H9 (cell line): ENCODE results near the gene SPEN. TPM values are rescaled to one million over a fixed set of nuclear protein-coding genes. Genes with fewer than 3 reads are reported as not detected.

Experiments used
- DNase-seq: peaks from one replicate; pipeline ENCODE4 v3.0.0-alpha.2; 2017
- H2AFZ ChIP-seq: one replicate; pipeline ENCODE4 v1.6.1; 2013; ENCODE audit warnings: mild to moderate bottlenecking, low read length, control low read depth, moderate library complexity
- H2AK5ac ChIP-seq: 2 replicates; pipeline ENCODE4 v1.6.1; 2013; ENCODE audit warnings: low read length, control low read depth, mixed read lengths; ENCODE audit not compliant: insufficient read length
- H2BK120ac ChIP-seq: one replicate; pipeline ENCODE4 v1.6.1; 2013; ENCODE audit warnings: low read depth, mild to moderate bottlenecking, low read length, control low read depth, inconsistent platforms; ENCODE audit not compliant: poor library complexity, severe bottlenecking
- H2BK12ac ChIP-seq: 2 replicates; pipeline ENCODE4 v1.6.1; 2013; ENCODE audit warnings: low read length, control low read depth, mixed read lengths, low read depth; ENCODE audit not compliant: insufficient read length
- H2BK15ac ChIP-seq: 2 replicates; pipeline ENCODE4 v1.6.1; 2013; ENCODE audit warnings: low read depth, low read length, control low read depth
- H2BK20ac ChIP-seq: one replicate; pipeline ENCODE4 v1.6.1; 2013; ENCODE audit warnings: low read depth, mild to moderate bottlenecking, low read length, control low read depth, inconsistent platforms; ENCODE audit not compliant: poor library complexity, severe bottlenecking
- H2BK5ac ChIP-seq: 2 replicates; pipeline ENCODE4 v1.6.1; 2013; ENCODE audit warnings: low read length, control low read depth, mixed read lengths; ENCODE audit not compliant: insufficient read length
- H3K14ac ChIP-seq: 2 replicates; pipeline ENCODE4 v1.6.1; 2013; ENCODE audit warnings: low read length, control low read depth; ENCODE audit not compliant: insufficient read depth
- H3K18ac ChIP-seq: 2 replicates; pipeline ENCODE4 v1.6.1; 2013; ENCODE audit warnings: low read depth, mild to moderate bottlenecking, mixed read lengths, low read length, control low read depth; ENCODE audit not compliant: insufficient read length
- H3K23ac ChIP-seq: 2 replicates; pipeline ENCODE4 v1.6.1; 2013; ENCODE audit warnings: low read length, control low read depth, mixed read lengths, low read depth; ENCODE audit not compliant: insufficient read length
- H3K23me2 ChIP-seq: 2 replicates; pipeline ENCODE4 v1.6.1; 2013; ENCODE audit warnings: low read depth, mild to moderate bottlenecking, mixed read lengths, low read length, control low read depth; ENCODE audit not compliant: insufficient read length, poor library complexity, severe bottlenecking
- H3K27ac ChIP-seq: 2 replicates; pipeline ENCODE4 v1.5.1; 2013; ENCODE audit warnings: low read length, control low read depth, mixed read lengths, low read depth; ENCODE audit not compliant: insufficient read length
- H3K27me3 ChIP-seq: 2 replicates; pipeline ENCODE4 v1.6.1; 2013; ENCODE audit warnings: low read length, control low read depth, inconsistent platforms; ENCODE audit not compliant: insufficient read depth
- H3K4ac ChIP-seq: 2 replicates; pipeline ENCODE4 v1.6.1; 2013; ENCODE audit warnings: low read depth, mild to moderate bottlenecking, control low read depth, inconsistent platforms, low read length, moderate library complexity
- H3K4me1 ChIP-seq: 2 replicates; pipeline ENCODE4 v1.6.1; 2013; ENCODE audit warnings: low read length, control low read depth, inconsistent platforms; ENCODE audit not compliant: insufficient read depth
- H3K4me2 ChIP-seq: 2 replicates; pipeline ENCODE4 v1.6.1; 2013; ENCODE audit warnings: low read length, control low read depth, mixed read lengths; ENCODE audit not compliant: insufficient read length, insufficient read depth
- H3K56ac ChIP-seq: 2 replicates; pipeline ENCODE4 v1.6.1; 2013; ENCODE audit warnings: low read depth, mild to moderate bottlenecking, mixed read lengths, low read length, control low read depth; ENCODE audit not compliant: insufficient read length
- H3K79me1 ChIP-seq: 2 replicates; pipeline ENCODE4 v1.6.1; 2013; ENCODE audit warnings: low read depth, mild to moderate bottlenecking, moderate library complexity, low read length, control low read depth, inconsistent platforms; ENCODE audit not compliant: insufficient read depth, poor library complexity, severe bottlenecking
- H3K79me2 ChIP-seq: 2 replicates; pipeline ENCODE4 v1.6.1; 2013; ENCODE audit warnings: low read length, control low read depth, inconsistent platforms; ENCODE audit not compliant: insufficient read depth
- H3K9ac ChIP-seq: 2 replicates; pipeline ENCODE4 v1.6.1; 2013; ENCODE audit warnings: low read length, control low read depth, mixed read lengths; ENCODE audit not compliant: insufficient read length; ENCODE audit errors: extremely low read depth
- H3K9me3 ChIP-seq: one replicate; pipeline ENCODE4 v1.6.1; 2013; ENCODE audit warnings: low read depth, low read length, inconsistent platforms; ENCODE audit not compliant: control insufficient read depth
- H3T11ph ChIP-seq: one replicate; pipeline ENCODE4 v1.6.1; 2013; ENCODE audit warnings: mild to moderate bottlenecking, low read length, control low read depth, inconsistent platforms
- H4K20me1 ChIP-seq: one replicate; pipeline ENCODE4 v1.6.1; 2013; ENCODE audit not compliant: control insufficient read depth, insufficient read length, insufficient read depth
- H4K5ac ChIP-seq: 2 replicates; pipeline ENCODE4 v1.6.1; 2013; ENCODE audit warnings: low read depth, mild to moderate bottlenecking, mixed read lengths, low read length, control low read depth; ENCODE audit not compliant: insufficient read length
- H4K8ac ChIP-seq: replicated peaks from 2 replicates; pipeline ENCODE4 v1.6.1; 2013; ENCODE audit warnings: low read length, control low read depth, mixed read lengths, low read depth; ENCODE audit not compliant: insufficient read length
- H4K91ac ChIP-seq: 2 replicates; pipeline ENCODE4 v1.6.1; 2013; ENCODE audit warnings: low read depth, mild to moderate bottlenecking, moderate library complexity, mixed read lengths, low read length, control low read depth; ENCODE audit not compliant: insufficient read length
- H3K27ac Mint-ChIP-seq, 3 experiments: 2 replicates in 2 of 3; 3 replicates in 1 of 3; pipeline ENCODE4 v1.8.0; 2020 to 2021; ENCODE audit warnings: mixed read lengths in 3 of 3, mild to moderate bottlenecking in 1 of 3, moderate library complexity in 1 of 3
- H3K27me3 Mint-ChIP-seq: 2 replicates; pipeline ENCODE4 v1.8.0; 2021; ENCODE audit warnings: low read depth, mild to moderate bottlenecking, moderate library complexity, mixed read lengths
- H3K36me3 Mint-ChIP-seq, 3 experiments: 2 replicates in 2 of 3; 3 replicates in 1 of 3; pipeline ENCODE4 v1.8.0; 2020 to 2021; ENCODE audit warnings: low read depth in 3 of 3, mixed read lengths in 3 of 3; ENCODE audit not compliant: insufficient read depth in 1 of 3
- H3K4me1 Mint-ChIP-seq, 2 experiments: 2 replicates each; pipeline ENCODE4 v1.8.0; 2020; ENCODE audit warnings: mixed read lengths in 2 of 2
- H3K4me3 Mint-ChIP-seq, 2 experiments: 2 replicates in 1 of 2; 3 replicates in 1 of 2; pipeline ENCODE4 v1.8.0; 2020 to 2021; ENCODE audit warnings: mild to moderate bottlenecking in 2 of 2, mixed read lengths in 2 of 2, moderate library complexity in 1 of 2
- H3K9me3 Mint-ChIP-seq, 2 experiments: 2 replicates in 1 of 2; 3 replicates in 1 of 2; pipeline ENCODE4 v1.8.0; 2020; ENCODE audit warnings: mild to moderate bottlenecking in 2 of 2, mixed read lengths in 2 of 2, moderate library complexity in 1 of 2
- WGBS: extraction: QIAGEN DNeasy Blood & Tissue Kit; methylation state at CpG from one replicate; pipeline ENCODE4 v1.1.7; 2013; ENCODE audit warnings: missing lambda C conversion rate, low lambda C conversion rate, mixed read lengths; ENCODE audit not compliant: insufficient read length; ENCODE audit errors: extremely low coverage; 5-methylcytosine and 5-hydroxymethylcytosine counted together
- total RNA-seq: library from RNA; stranded (reverse); gene quantifications from 2 replicates; pipeline ENCODE4 v1.2.1, GENCODE V29; 2021
- TF ChIP-seq, protein P1 (sequence below): fragments of 200-600 bp; sonication (generic); conservative IDR thresholded peaks from 3 replicates; pipeline ENCODE4 v1.8.0; 2021; ENCODE audit warnings: antibody characterized with exemption, mild to moderate bottlenecking

Gene SPEN
- total RNA-seq, 1 experiment from 2014 or later = 59.6 TPM

DNA sequence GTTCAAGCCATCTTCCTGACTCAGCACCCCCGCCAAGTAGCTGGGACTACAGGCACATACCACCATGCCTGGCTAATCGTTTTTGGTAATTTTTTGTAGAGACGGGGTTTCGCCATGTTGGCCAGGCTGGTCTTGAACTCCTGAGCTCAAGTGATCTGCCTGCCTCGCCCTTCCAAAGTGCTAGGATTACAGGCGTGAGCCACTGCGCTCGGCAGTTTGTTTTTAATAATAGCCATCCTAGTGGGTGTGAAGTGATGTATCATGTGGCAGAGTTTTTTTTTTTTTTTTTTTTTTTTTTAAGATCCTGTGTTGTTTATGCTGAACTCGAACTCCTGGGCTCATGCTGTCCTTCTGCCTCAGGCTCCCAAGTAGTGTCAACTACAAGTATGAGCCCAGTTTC is 51.8 kb downstream of the SPEN start:
- H3K79me1 ChIP-seq = no peaks in the 10 kb centered on the region
- H2AFZ ChIP-seq = no peak overlapping the region
- no peak overlapping the region for H4K5ac ChIP-seq
- no peaks in the 10 kb centered on the region; the same call in 1 of the 2 replicates for H3K4me1 ChIP-seq
- Mint-ChIP-seq H3K27ac (peak overlapping the region in 2 of 3 experiments; percentile 3 to 10; a peak in 2 of 7 replicates), H3K4me1 (peaks cover 9 to 23% of the 10 kb centered on the region in 2 experiments), H3K36me3 (peaks cover 2 to 6% (median 4%) of the 10 kb centered on the region in 3 experiments; a peak in 5 of 7 replicates), H3K9me3 (no peaks in the 10 kb centered on the region), H3K4me3 (no peak overlapping the region), H3K27me3 (no peaks in the 10 kb centered on the region)
- no peak overlapping the region for H2AK5ac ChIP-seq
- no peak overlapping the region for H3K23ac ChIP-seq
- no peak overlapping the region for H3K56ac ChIP-seq
- H2BK12ac ChIP-seq = no peak overlapping the region
- WGBS = no CpG with 5 or more reads among the region's 9 CpGs
- H3K23me2 ChIP-seq = no peaks in the 10 kb centered on the region
- no peak overlapping the region for H3K9ac ChIP-seq
- H3K4me2 ChIP-seq = no peak overlapping the region
- H3K27me3 ChIP-seq = no peaks in the 10 kb centered on the region
- TF ChIP-seq, protein P1, sequence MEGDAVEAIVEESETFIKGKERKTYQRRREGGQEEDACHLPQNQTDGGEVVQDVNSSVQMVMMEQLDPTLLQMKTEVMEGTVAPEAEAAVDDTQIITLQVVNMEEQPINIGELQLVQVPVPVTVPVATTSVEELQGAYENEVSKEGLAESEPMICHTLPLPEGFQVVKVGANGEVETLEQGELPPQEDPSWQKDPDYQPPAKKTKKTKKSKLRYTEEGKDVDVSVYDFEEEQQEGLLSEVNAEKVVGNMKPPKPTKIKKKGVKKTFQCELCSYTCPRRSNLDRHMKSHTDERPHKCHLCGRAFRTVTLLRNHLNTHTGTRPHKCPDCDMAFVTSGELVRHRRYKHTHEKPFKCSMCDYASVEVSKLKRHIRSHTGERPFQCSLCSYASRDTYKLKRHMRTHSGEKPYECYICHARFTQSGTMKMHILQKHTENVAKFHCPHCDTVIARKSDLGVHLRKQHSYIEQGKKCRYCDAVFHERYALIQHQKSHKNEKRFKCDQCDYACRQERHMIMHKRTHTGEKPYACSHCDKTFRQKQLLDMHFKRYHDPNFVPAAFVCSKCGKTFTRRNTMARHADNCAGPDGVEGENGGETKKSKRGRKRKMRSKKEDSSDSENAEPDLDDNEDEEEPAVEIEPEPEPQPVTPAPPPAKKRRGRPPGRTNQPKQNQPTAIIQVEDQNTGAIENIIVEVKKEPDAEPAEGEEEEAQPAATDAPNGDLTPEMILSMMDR = no peak
- no peak overlapping the region for H3K4ac ChIP-seq
- no peak overlapping the region for H2BK120ac ChIP-seq
- H4K91ac ChIP-seq = no peak overlapping the region
- H3K14ac ChIP-seq = no peak overlapping the region
- H3K79me2 ChIP-seq = peaks cover 6% of the 10 kb centered on the region; the same call in 1 of the 2 replicates
- no peak overlapping the region for H2BK5ac ChIP-seq
- no peak for DNase-seq
- no peaks in the 10 kb centered on the region for H4K20me1 ChIP-seq
- no peak overlapping the region for H3T11ph ChIP-seq
- no peak overlapping the region for H3K18ac ChIP-seq
- no peak overlapping the region for H3K27ac ChIP-seq
- H2BK20ac ChIP-seq = no peak overlapping the region
- H4K8ac ChIP-seq = no peak overlapping the region
- H2BK15ac ChIP-seq = no peak overlapping the region
- no peaks in the 10 kb centered on the region for H3K9me3 ChIP-seq
